Mammary epithelial cell (primary cell): Measurements from ENCODE around the gene LIMK2.

Experiments
- EZH2 ChIP-seq: IDR thresholded peaks from 2 replicates; pipeline ENCODE4 v1.6.1; 2012; ENCODE audit warnings: low read length, inconsistent platforms, borderline replicate concordance
- TF ChIP-seq, protein P1 (sequence below), 2 donors: IDR thresholded peaks in 1 of 2; conservative IDR thresholded peaks in 1 of 2; 2 replicates each; pipeline ENCODE4 v1.5.1; 2011 to 2012; ENCODE audit warnings: inconsistent platforms in 2 of 2, low read length in 2 of 2, mild to moderate bottlenecking in 2 of 2, control low read depth in 1 of 2, low read depth in 1 of 2; ENCODE audit not compliant: insufficient read depth in 1 of 2; ENCODE audit errors: extremely low read depth in 1 of 2

DNA sequence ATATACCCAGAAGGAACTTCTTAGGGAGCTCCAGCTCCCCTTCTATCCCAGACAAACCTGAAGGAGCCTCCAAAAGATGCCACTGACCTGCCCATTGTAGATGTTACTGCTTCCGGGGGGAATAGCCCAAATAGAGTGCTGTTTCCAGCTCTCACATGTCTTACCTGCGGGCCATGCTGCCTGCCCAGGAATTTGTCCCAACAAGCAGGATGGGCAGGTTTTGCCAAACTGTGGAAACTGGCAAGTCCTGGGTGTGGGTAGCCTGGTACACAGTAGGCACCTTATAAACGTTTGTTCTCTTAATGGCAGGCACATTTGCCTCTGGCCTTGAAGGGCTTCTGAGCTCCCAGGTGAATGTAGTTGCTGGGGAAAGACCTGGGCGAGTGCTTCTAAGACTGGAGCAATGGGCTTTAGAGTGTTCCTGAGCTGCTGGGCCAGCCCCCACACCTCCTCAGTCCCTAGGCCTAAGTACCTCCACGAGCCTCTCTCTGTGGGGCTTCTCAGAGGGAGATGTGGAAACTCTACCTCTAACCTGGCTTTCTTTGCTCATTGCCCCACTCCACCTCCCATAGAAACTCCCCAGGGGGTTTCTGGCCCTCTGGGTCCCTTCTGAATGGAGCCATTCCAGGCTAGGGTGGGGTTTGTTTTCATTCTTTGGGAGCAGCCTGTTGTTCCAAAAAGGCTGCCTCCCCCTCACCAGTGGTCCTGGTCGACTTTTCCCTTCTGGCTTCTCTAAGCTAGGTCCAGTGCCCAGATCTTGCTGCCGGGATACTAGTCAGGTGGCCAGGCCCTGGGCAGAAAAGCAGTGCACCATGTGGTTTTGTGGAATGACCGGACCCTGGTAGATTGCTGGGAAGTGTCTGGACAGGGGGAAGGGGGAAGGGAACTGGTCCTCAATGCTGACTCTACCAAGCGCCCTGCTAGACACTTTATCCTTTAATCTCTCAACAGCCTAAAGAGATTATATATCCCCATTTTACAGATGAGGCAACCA lies 37.2 kb downstream of the LIMK2 start:
- TF ChIP-seq EZH2: no peak
- TF ChIP-seq, protein P1, sequence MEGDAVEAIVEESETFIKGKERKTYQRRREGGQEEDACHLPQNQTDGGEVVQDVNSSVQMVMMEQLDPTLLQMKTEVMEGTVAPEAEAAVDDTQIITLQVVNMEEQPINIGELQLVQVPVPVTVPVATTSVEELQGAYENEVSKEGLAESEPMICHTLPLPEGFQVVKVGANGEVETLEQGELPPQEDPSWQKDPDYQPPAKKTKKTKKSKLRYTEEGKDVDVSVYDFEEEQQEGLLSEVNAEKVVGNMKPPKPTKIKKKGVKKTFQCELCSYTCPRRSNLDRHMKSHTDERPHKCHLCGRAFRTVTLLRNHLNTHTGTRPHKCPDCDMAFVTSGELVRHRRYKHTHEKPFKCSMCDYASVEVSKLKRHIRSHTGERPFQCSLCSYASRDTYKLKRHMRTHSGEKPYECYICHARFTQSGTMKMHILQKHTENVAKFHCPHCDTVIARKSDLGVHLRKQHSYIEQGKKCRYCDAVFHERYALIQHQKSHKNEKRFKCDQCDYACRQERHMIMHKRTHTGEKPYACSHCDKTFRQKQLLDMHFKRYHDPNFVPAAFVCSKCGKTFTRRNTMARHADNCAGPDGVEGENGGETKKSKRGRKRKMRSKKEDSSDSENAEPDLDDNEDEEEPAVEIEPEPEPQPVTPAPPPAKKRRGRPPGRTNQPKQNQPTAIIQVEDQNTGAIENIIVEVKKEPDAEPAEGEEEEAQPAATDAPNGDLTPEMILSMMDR (conservative IDR thresholded peaks at IDR 0.05 in 1 of 2, IDR thresholded peaks at IDR 0.05 in 1 of 2; ENCODE audit: extremely low read depth in 1 of 2, insufficient read depth in 1 of 2, low read depth in 1 of 2, low read length in 2 of 2): no peak
